Loucy (cell line): ENCODE measurements around the gene TFEB.

ENCODE experiments used
- CTCF ChIP-seq: fragments of 200-600 bp; sonication (generic); conservative IDR thresholded peaks from 2 replicates; pipeline ENCODE4 v1.5.1; 2014; ENCODE audit warnings: mild to moderate bottlenecking, antibody characterized with exemption, low read length
- EZH2phosphoT487 ChIP-seq: fragments of 200-600 bp; IDR thresholded peaks from 2 replicates; pipeline ENCODE4 v1.6.1; 2018; ENCODE audit warnings: antibody characterized with exemption, mild to moderate bottlenecking, moderate library complexity, borderline replicate concordance

GRCh38 chr6:41719436-41720261 lies 15.8 kb downstream of the TFEB start:
- TF ChIP-seq CTCF (no peak), EZH2phosphoT487 (no peak)
